ENCODE results near the gene TAX1BP3. TPM values are rescaled to one million over a fixed set of nuclear protein-coding genes. Genes with fewer than 3 reads are reported as not detected.

The TAX1BP3 gene
- total RNA-seq, 1 donor from 2014 or later, result 81.3 TPM

- Mint-ChIP-seq H3K27ac (peak overlapping the region; percentile 38), H3K27me3 (no peaks in the 10 kb centered on the region), H3K4me1 (ENCODE audit: low read depth) (peaks cover 3% of the 10 kb centered on the region), H3K9me3 (ENCODE audit: low read depth) (no peaks in the 10 kb centered on the region), H3K4me3 (ENCODE audit: low read depth) (no peak overlapping the region), H3K36me3 (ENCODE audit: insufficient read depth) (peaks cover 2% of the 10 kb centered on the region)
- DNase-seq (ENCODE audit: low spot score, unreplicated experiment), result peak; percentile 54
- TF ChIP-seq, protein P1, sequence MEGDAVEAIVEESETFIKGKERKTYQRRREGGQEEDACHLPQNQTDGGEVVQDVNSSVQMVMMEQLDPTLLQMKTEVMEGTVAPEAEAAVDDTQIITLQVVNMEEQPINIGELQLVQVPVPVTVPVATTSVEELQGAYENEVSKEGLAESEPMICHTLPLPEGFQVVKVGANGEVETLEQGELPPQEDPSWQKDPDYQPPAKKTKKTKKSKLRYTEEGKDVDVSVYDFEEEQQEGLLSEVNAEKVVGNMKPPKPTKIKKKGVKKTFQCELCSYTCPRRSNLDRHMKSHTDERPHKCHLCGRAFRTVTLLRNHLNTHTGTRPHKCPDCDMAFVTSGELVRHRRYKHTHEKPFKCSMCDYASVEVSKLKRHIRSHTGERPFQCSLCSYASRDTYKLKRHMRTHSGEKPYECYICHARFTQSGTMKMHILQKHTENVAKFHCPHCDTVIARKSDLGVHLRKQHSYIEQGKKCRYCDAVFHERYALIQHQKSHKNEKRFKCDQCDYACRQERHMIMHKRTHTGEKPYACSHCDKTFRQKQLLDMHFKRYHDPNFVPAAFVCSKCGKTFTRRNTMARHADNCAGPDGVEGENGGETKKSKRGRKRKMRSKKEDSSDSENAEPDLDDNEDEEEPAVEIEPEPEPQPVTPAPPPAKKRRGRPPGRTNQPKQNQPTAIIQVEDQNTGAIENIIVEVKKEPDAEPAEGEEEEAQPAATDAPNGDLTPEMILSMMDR (IDR thresholded peaks at IDR 0.05; ENCODE audit: unreplicated experiment), result peak; percentile 69
Observed at GRCh38 chr17:3647769-3648555, 20.4 kb downstream of the TAX1BP3 start.

DNA sequence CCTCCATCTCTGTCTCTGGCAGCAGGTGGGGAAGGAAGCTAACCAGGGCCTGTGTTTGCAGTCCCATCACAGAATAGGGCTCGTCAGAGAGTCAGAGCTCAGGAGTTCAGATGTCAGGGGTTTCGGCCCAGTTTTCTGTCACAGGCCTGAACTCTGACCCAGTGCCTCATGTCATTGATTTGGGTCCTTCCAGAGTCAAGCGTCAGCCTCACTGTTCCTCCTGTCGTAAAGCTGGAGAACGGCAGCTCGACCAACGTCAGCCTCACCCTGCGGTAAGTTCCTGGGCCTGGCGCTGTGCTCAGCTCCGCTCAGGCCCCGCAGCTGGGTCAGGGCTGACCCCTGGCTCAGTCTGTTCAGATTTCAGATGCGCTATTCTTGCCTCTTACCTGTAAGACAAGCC is 21.1 kb downstream of the TAX1BP3 start:
- H3K27me3 Mint-ChIP-seq, result no peaks in the 10 kb centered on the region
- no peak for DNase-seq (ENCODE audit: low spot score, unreplicated experiment)
- H3K4me1 Mint-ChIP-seq (ENCODE audit: low read depth), result peaks cover 3% of the 10 kb centered on the region
- H3K4me3 Mint-ChIP-seq (ENCODE audit: low read depth), result no peak overlapping the region
- no peaks in the 10 kb centered on the region for H3K9me3 Mint-ChIP-seq (ENCODE audit: low read depth)
- H3K36me3 Mint-ChIP-seq (ENCODE audit: insufficient read depth), result peaks cover 2% of the 10 kb centered on the region
- peak overlapping the region; percentile 24 for H3K27ac Mint-ChIP-seq
- TF ChIP-seq, protein P1 (IDR thresholded peaks at IDR 0.05; ENCODE audit: unreplicated experiment), result no peak

DNA sequence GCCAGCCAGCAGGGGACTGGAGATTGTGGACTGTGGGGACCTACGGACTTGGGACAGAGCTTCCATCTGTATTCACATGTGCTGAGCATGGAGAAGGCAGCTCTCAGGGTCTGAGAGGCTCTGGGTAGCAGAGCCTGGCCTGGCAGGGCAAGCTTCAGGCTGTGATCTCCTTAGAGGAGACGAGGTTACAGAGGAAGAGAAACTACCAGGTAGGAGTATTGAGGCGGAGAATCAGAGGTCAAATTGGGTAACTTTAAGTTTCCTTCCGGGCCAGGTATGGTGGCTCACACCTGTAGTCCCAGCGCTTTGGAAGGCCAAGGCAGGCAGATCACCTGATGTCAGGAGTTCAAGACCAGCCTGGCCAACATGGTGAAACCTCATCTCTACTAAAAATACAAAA is 23.1 kb downstream of the TAX1BP3 start:
- Mint-ChIP-seq H3K9me3 (ENCODE audit: low read depth) (no peaks in the 10 kb centered on the region), H3K27me3 (no peaks in the 10 kb centered on the region), H3K4me3 (ENCODE audit: low read depth) (no peak overlapping the region), H3K4me1 (ENCODE audit: low read depth) (peaks cover 3% of the 10 kb centered on the region), H3K27ac (no peak overlapping the region), H3K36me3 (ENCODE audit: insufficient read depth) (peaks cover 2% of the 10 kb centered on the region)
- TF ChIP-seq, protein P1 (IDR thresholded peaks at IDR 0.05; ENCODE audit: unreplicated experiment), result no peak
- DNase-seq (ENCODE audit: low spot score, unreplicated experiment), result no peak

- Mint-ChIP-seq H3K4me3 (ENCODE audit: low read depth) (no peak overlapping the region), H3K36me3 (ENCODE audit: insufficient read depth) (peaks cover 2% of the 10 kb centered on the region), H3K4me1 (ENCODE audit: low read depth) (peaks cover 3% of the 10 kb centered on the region), H3K27ac (no peak overlapping the region), H3K9me3 (ENCODE audit: low read depth) (no peaks in the 10 kb centered on the region), H3K27me3 (no peaks in the 10 kb centered on the region)
- DNase-seq (ENCODE audit: low spot score, unreplicated experiment), result no peak
- TF ChIP-seq, protein P1 (IDR thresholded peaks at IDR 0.05; ENCODE audit: unreplicated experiment), result no peak
Observed at GRCh38 chr17:3643889-3644349, 24.5 kb downstream of the TAX1BP3 start.

DNA sequence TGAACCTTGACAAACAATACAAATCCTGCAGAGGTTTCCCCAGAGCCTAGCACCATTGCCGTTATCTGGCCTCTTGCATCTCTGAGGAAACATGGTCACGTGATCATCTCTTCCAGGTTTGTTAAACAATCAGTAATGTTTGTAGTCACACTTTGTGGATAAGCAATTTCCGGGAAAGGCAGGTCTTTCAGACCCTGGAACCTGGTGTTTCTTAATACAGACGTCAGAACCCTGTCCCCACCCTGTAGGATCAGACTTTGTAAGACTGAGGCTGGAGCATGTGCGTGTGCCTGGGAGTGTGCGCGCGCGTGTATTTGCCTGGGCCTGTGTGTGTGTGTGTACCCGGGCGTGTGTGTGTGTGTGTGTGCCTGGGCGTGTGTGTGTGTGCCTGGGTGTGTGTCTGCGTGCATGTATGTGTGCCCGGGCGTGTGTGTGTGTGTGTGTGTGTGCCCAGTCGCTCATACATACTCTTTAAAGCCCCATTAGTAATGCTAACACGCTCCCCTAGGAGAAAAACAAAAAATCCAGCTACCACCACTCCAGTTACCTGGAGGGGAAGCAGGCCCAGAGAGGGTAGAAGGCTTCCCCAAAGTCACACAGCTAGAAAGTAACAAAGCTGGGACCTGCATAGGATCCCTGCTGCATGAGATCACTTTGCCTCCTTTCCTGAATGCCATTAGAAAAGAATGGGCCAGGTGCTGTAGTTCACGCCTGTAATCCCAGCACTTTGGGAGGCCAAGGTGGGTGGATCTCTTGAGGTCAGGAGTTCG is 26.5 kb downstream of the TAX1BP3 start:
- Mint-ChIP-seq H3K27ac (no peak overlapping the region), H3K9me3 (ENCODE audit: low read depth) (no peaks in the 10 kb centered on the region), H3K4me3 (ENCODE audit: low read depth) (no peak overlapping the region), H3K4me1 (ENCODE audit: low read depth) (peaks cover 10% of the 10 kb centered on the region), H3K36me3 (ENCODE audit: insufficient read depth) (peaks cover 2% of the 10 kb centered on the region), H3K27me3 (no peaks in the 10 kb centered on the region)
- no peak for DNase-seq (ENCODE audit: low spot score, unreplicated experiment)
- TF ChIP-seq, protein P1 (IDR thresholded peaks at IDR 0.05; ENCODE audit: unreplicated experiment), result no peak
